Left lung (tissue), 10 donors: ENCODE measurements around the gene PRDM2. TPM values are rescaled to one million over a fixed set of nuclear protein-coding genes. Genes with fewer than 3 reads are reported as not detected.

Experiments
- ATAC-seq: fragments of 200-7000 bp; cut with Tn5 transposase; one replicate; pipeline ENCODE4 v1.9.1; 2020; ENCODE audit warnings: moderate library complexity
- DNase-seq, 4 donors: peaks; one replicate each; pipeline ENCODE4 v3.0.0-alpha.2; 2013 to 2020
- H3K27ac ChIP-seq, 2 donors: fragments of 200-600 bp; sonication (generic) in 1 of 2; one replicate each; pipeline versions ENCODE4 v1.5.0 to v1.8.0; 2020 to 2021
- H3K27me3 ChIP-seq, 2 donors: fragments of 200-600 bp; sonication (generic) in 1 of 2; one replicate each; pipeline versions ENCODE4 v1.5.0 to v1.8.0; 2020 to 2021
- H3K36me3 ChIP-seq, 2 donors: fragments of 200-600 bp; sonication (generic) in 1 of 2; one replicate each; pipeline versions ENCODE4 v1.5.0 to v1.8.0; 2020 to 2021
- H3K4me1 ChIP-seq, 2 donors: fragments of 200-600 bp; one replicate each; pipeline ENCODE4 v1.8.0; 2021
- H3K4me3 ChIP-seq, 2 donors: fragments of 200-600 bp; sonication (generic) in 1 of 2; one replicate each; pipeline versions ENCODE4 v1.5.0 to v1.8.0; 2020 to 2021; ENCODE audit warnings: mild to moderate bottlenecking in 1 of 2
- H3K9me3 ChIP-seq, 2 donors: fragments of 200-600 bp; sonication (generic) in 1 of 2; one replicate each; pipeline versions ENCODE4 v1.5.0 to v1.8.0; 2020 to 2021
- CTCF ChIP-seq, 2 donors: fragments of 200-600 bp; sonication (generic) in 1 of 2; IDR thresholded peaks; one replicate each; pipeline versions ENCODE4 v1.5.0 to v1.8.0; 2021; ENCODE audit warnings: antibody characterized with exemption in 2 of 2
- intact Hi-C, 2 donors: fragments of 100-400 bp; cut with DNase I; formaldehyde crosslinking; loops; one replicate each; pipeline versions ENCODE4 v1.11.2 to v1.14.2; 2022
- polyA plus RNA-seq, 6 donors: library from polyadenylated mRNA; unstranded; fragments of 120-200 nt; gene quantifications; one replicate each; pipeline ENCODE4 v1.2.1, GENCODE V29; 2013; ENCODE audit not compliant: insufficient read length in 6 of 6
- total RNA-seq, 2 donors: library from RNA; stranded (reverse); fragmentation: NEBNext Ultra II Directional; extraction: Animal tissue kit (Norgen Biotek cat#: 25700); gene quantifications; one replicate each; pipeline ENCODE4 v1.2.1, GENCODE V29; 2021
- donor health status: DM: no; HTN: yes; CAD: no.
- donor health status: DM: no; HTN: no; CAD: no.

PRDM2 gene
- total and polyA plus RNA-seq, 8 donors = 39.6 to 51.7 (median 44.9) TPM

GRCh38 chr1:13661539-13661938 is 38.4 kb upstream of the PRDM2 start:
- ATAC-seq (peak; percentile 33), DNase-seq (no peak)
- H3K9me3 ChIP-seq = peaks cover 0 to 4% of the 10 kb centered on the region in 2 donors
- intact Hi-C loops = loop anchor here in 1 of 2 donors (10.0 kb wide), 1 partner anchor 163 kb away; no protein-coding TSS in a partner anchor
- H3K36me3 ChIP-seq = no peaks in the 10 kb centered on the region
- H3K4me1 ChIP-seq = peaks cover 5 to 43% of the 10 kb centered on the region in 2 donors
- no peak overlapping the region for H3K27ac ChIP-seq
- TF ChIP-seq CTCF (IDR thresholded peaks at IDR 0.05) = no peak
- peaks cover 0 to 6% of the 10 kb centered on the region in 2 donors for H3K27me3 ChIP-seq
- H3K4me3 ChIP-seq = no peak overlapping the region

GRCh38 chr1:13662493-13662892 is 37.5 kb upstream of the PRDM2 start:
- DNase-seq (peak in 1 of 4 donors; percentile 13), ATAC-seq (peak; percentile 31)
- peaks cover 5 to 43% of the 10 kb centered on the region in 2 donors for H3K4me1 ChIP-seq
- TF ChIP-seq CTCF (IDR thresholded peaks at IDR 0.05) = no peak
- no peak overlapping the region for H3K27ac ChIP-seq
- H3K9me3 ChIP-seq = peaks cover 0 to 4% of the 10 kb centered on the region in 2 donors
- H3K36me3 ChIP-seq = no peaks in the 10 kb centered on the region
- peaks cover 0 to 6% of the 10 kb centered on the region in 2 donors for H3K27me3 ChIP-seq
- no peak overlapping the region for H3K4me3 ChIP-seq
- intact Hi-C loops = loop anchor here in 1 of 2 donors (10.0 kb wide), 1 partner anchor 162 kb away; no protein-coding TSS in a partner anchor

GRCh38 chr1:13663969-13664368 is 36.0 kb upstream of the PRDM2 start:
- Histone ChIP-seq H3K27me3 (peaks cover 0 to 6% of the 10 kb centered on the region in 2 donors), H3K36me3 (no peaks in the 10 kb centered on the region), H3K9me3 (peaks cover 0 to 4% of the 10 kb centered on the region in 2 donors), H3K4me3 (no peak overlapping the region), H3K4me1 (peaks cover 5 to 43% of the 10 kb centered on the region in 2 donors), H3K27ac (no peak overlapping the region)
- intact Hi-C loops = loop anchor here in 1 of 2 donors (2.0 to 10.0 kb wide), 2 partner anchors 161 to 297 kb away; no protein-coding TSS in a partner anchor
- DNase-seq (no peak), ATAC-seq (no peak)
- no peak for TF ChIP-seq CTCF (IDR thresholded peaks at IDR 0.05)

GRCh38 chr1:13664451-13664850 is 35.5 kb upstream of the PRDM2 start:
- Histone ChIP-seq H3K27me3 (peaks cover 0 to 6% of the 10 kb centered on the region in 2 donors), H3K4me3 (no peak overlapping the region), H3K36me3 (no peaks in the 10 kb centered on the region), H3K4me1 (peaks cover 5 to 43% of the 10 kb centered on the region in 2 donors), H3K9me3 (peaks cover 0 to 2% of the 10 kb centered on the region in 2 donors), H3K27ac (no peak overlapping the region)
- no peak for DNase-seq
- no peak for TF ChIP-seq CTCF (IDR thresholded peaks at IDR 0.05)
- ATAC-seq = no peak
- intact Hi-C loops = loop anchor here in 1 of 2 donors (2.0 to 10.0 kb wide), 2 partner anchors 160 to 296 kb away; no protein-coding TSS in a partner anchor

- peaks cover 5 to 43% of the 10 kb centered on the region in 2 donors for H3K4me1 ChIP-seq
- ATAC-seq = no peak
- no peak overlapping the region for H3K27ac ChIP-seq
- intact Hi-C loops = loop anchor here in 1 of 2 donors (10.0 kb wide), 1 partner anchor 158 kb away; no protein-coding TSS in a partner anchor
- no peaks in the 10 kb centered on the region for H3K9me3 ChIP-seq
- H3K27me3 ChIP-seq = peaks cover 0 to 6% of the 10 kb centered on the region in 2 donors
- no peak for TF ChIP-seq CTCF (IDR thresholded peaks at IDR 0.05)
- no peak overlapping the region for H3K4me3 ChIP-seq
- DNase-seq = no peak
- no peaks in the 10 kb centered on the region for H3K36me3 ChIP-seq
Measured at GRCh38 chr1:13666317-13666716, 33.7 kb upstream of the PRDM2 start.
